Spleen (tissue), 7 donors: ENCODE measurements around the gene CLMN.

Source experiments
- CTCF ChIP-seq, 11 experiments: fragments of 200-600 bp in 7 of 11; fragments of 450-650 bp in 4 of 11; sonication (generic) in 4 of 11; IDR thresholded peaks in 8 of 11; conservative IDR thresholded peaks in 3 of 11; 1 replicate in 7 of 11; 2 replicates in 4 of 11; pipeline versions ENCODE4 v1.4.0 to v1.8.0; 2016 to 2021; ENCODE audit warnings: antibody characterized with exemption in 11 of 11, inconsistent platforms in 4 of 11, mild to moderate bottlenecking in 1 of 11
- POLR2A ChIP-seq, 3 donors: fragments of 450-650 bp; IDR thresholded peaks; one replicate each; pipeline ENCODE4 v1.5.1; 2017; ENCODE audit warnings: antibody characterized with exemption in 3 of 3, mild to moderate bottlenecking in 1 of 3
- POLR2AphosphoS5 ChIP-seq, 3 donors: sonication (generic); formaldehyde crosslinking; IDR thresholded peaks; one replicate each; pipeline ENCODE4 v1.5.1; 2017; ENCODE audit warnings: antibody characterized with exemption in 3 of 3
- donor health status: DM: no; HTN: no; CAD: no; lungs with moderate emphysema.
- donor health status: DM: no; HTN: no; CAD: no.
- donor health status: DM: no; HTN: no; CAD: no.

GRCh38 chr14:95282354-95282985 is 37.2 kb downstream of the CLMN start:
- TF ChIP-seq POLR2A (IDR thresholded peaks at IDR 0.05) (no peak), CTCF (IDR thresholded peaks at IDR 0.05 in 8 of 11, conservative IDR thresholded peaks at IDR 0.05 in 3 of 11) (no peak), POLR2AphosphoS5 (IDR thresholded peaks at IDR 0.05) (no peak)
